HG03575 (cell line): ENCODE measurements around the gene OR8B4.
"Not testable (repeated sequence)": the region's sequence is repeated elsewhere in the genome, so short reads cannot be mapped to it uniquely, and the experiment has no call there.

Source experiments
- ATAC-seq: cut with Tn5 transposase; IDR thresholded peaks from one replicate; pipeline ENCODE4 v1.9.1; 2021; ENCODE audit not compliant: unreplicated experiment, insufficient number of reproducible peaks, low FRiP score; ENCODE audit errors: extremely low read depth

Gene OR8B4

DNA sequence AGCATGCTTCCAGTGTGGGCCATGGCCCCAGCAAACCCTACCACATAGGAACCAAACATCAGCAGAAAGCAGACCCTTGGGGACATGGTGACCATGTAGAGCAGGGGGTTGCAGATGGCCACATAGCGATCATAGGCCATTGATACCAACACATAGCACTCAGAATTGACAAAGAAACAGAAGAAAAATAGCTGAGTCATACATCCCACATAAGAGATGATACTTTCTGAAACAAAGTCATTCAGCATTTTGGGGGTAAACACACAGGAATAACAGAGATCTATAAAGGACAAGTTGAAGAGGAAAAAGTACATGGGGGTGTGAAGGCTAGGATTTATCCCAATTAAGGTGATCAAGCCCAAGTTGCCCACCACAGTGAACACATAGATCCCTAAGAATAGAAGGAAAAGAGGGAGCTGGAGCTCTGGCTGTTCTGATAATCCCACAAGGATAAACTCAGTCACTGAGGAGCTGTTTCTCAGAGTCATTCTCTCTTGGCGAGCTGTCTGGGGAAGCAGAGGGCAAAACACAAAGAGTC is at the start of gene OR8B4:
Gene OR8B4, minus strand, starts transcription at position 488 of the 538 bp plus-strand sequence. Its CDS starts 0 bp downstream, at position 488.
- no peak for ATAC-seq

- ATAC-seq: no peak
Measured at GRCh38 chr11:124474079-124474478, 49.4 kb upstream of the OR8B4 start.

DNA sequence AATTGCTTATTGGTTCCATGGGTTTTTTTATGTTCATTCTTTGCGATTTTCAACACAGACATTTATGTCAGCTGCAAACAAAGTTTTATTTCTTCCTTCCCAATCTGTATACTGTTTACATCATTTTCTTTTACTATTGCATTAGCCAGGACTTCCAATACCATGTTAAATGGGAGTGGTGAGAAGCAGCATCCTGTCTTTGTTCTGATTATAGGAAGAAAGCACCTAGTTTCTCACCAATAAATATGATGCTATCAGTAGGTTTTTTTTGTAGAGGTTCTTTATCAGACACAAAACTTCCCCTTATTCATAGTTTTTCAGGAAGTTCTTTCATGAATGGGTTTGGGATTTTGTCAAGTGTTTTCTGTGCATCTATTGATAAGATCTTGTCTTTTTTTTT is 48.8 kb upstream of the OR8B4 start:
- ATAC-seq: no peak

DNA sequence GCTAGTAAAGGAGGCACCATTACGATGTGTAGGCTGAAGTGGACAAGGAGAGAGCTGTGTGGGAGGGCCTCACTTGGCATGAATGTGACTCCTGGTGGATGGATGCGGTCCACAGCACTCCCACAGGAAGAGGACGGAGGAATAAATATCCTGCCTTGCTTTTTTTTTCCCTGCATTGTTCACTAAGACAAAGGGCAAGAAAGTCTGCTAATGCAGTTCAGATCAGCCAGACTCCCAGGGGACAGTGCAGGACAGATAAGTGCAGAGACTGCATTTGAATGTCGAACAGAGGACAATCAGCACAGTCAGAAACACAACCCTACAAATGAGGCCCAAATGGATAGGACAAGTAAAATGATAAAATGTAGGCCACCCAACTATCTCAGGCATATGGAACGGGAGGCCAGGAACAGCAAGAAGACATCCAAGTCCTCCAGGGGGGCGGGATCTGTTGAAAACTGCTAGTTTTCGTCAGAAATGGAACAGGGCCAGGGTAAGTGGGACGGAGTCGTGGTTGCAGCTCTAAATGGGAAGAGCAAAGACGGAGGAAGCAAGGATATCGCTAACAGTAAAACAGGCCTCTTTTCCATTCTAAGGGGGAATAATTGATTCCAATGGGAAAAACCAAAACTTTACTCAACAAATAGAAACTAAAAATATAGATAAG is 46.0 kb upstream of the OR8B4 start:
- ATAC-seq: no peak

DNA sequence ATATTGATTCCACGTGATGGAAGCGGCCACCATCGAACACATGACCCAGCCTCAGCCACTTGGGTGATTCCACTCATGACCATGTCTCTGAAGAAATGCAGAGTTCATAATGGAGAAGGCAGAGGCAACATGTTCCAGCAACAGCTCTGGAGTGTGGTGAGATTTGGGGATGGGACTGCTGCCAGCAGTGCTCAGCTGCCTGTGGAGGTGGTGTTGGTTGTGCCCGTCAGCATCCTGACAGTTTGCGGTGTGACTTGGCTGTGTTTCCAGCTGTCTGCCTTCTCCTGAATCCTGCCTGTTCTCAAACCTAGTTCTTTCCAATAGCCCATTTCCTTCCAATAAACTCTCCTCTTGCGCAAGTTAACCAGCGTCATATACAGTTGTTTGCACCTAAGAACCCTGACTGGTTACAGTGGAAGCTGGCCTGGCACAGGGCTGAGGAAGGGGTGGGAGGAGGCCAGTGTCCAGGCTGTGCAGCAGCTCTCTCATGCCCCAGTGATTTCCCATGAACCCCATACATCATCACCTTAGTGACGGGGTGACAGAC is 42.8 kb upstream of the OR8B4 start:
- ATAC-seq: no peak

GRCh38 chr11:124465368-124465767 is 40.7 kb upstream of the OR8B4 start:
- no peak for ATAC-seq

GRCh38 chr11:124463990-124464389 is 39.3 kb upstream of the OR8B4 start:
- no peak for ATAC-seq

GRCh38 chr11:124463324-124463723 is 38.7 kb upstream of the OR8B4 start:
- no peak for ATAC-seq

- ATAC-seq: no peak
Measured at GRCh38 chr11:124460459-124460858, 35.8 kb upstream of the OR8B4 start.

GRCh38 chr11:124459379-124459778 is 34.7 kb upstream of the OR8B4 start:
- ATAC-seq: not testable (repeated sequence)

GRCh38 chr11:124454552-124454951 is 29.9 kb upstream of the OR8B4 start:
- no peak for ATAC-seq

DNA sequence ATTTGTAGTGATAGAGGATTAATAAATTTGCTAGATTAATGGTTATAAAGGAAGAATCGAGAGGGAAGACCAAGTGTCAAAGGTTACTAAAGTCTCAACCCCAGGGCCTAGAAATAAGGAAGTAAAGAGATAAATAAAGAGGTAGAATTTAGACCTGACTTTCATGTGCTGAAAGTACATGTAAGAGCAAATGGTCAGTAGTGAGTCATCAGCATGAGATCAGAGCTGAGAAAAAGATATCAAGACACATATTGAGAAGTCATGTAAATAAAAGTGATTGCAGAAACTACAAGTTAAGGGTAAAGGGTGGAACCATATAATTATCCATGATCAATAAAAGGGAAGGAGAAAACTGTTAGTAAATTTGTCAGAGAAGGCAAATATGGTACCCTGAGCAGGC is 22.2 kb upstream of the OR8B4 start:
- no peak for ATAC-seq

GRCh38 chr11:124445646-124446150 is 21.0 kb upstream of the OR8B4 start, which contains the start of gene OR8B8:
OR8B8 (minus strand) TSS chr11:124445696; CDS start chr11:124441085, 4,611 bp downstream.
- ATAC-seq: no peak

- ATAC-seq: no peak
Measured at GRCh38 chr11:124442847-124443246, 18.2 kb upstream of the OR8B4 start.

GRCh38 chr11:124442442-124442841 is 17.8 kb upstream of the OR8B4 start:
- ATAC-seq: no peak

DNA sequence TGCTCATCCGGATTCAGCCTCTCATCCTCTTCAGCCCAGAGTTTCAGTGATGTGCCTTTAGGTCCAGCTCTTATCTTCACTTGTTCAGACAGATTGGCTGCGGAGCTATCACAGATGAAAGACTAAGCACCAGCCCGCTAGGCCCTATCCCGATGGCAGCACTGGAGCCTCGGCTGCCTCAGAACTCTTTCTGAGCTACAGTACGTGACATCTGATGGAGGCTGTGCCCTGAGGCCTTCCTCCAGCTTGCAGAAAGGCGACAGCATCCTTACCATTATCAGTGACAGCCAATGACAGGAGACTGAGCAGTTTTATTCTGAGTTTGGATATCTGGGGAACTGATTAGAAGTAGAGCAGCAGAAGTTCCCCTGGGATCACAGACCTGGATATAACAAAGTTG is 16.8 kb upstream of the OR8B4 start:
- no peak for ATAC-seq

GRCh38 chr11:124441081-124441480 is 16.4 kb upstream of the OR8B4 start:
- ATAC-seq: no peak

GRCh38 chr11:124440608-124441007 is 15.9 kb upstream of the OR8B4 start:
- no peak for ATAC-seq

DNA sequence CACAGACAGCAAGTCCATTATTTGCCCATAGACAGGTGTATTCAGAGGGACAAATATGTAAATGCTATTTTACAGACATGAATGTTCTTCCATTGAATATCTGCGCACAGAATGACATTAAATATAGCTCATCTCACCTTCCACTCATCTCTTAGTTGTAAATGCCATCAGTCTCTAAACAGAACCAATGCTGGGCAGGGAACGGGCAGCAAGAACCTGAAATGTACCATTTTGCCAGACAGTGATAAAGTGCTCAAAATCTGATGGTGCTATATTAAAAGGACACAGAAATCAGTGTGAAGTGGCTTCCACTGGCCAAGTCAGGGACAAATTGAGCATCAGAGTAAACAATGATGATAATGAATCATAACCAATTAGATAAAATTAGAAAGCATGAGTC is 10.0 kb upstream of the OR8B4 start:
- no peak for ATAC-seq

DNA sequence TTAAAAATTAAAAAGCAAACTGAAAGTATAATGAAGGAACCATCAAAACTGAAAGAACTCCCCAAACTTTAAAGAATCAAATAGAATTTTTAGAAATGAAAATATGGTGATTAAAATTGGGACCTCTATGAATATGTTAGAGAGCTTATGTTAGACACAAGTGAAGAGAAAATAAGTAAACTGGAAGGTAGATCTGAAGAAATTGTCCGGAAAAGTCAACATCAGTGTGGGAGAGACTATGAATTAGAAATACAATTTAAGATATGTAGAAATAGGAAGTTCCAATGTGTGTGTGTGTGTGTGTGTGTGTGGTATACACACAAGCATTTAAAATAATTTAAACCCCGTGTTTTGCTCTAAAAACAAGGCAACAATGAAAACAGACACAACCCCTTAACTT is 4.9 kb upstream of the OR8B4 start:
- no peak for ATAC-seq
